IMR-90 (cell line): Measurements from ENCODE around the gene FLT4. TPM values are rescaled to one million over a fixed set of nuclear protein-coding genes. Genes with fewer than 3 reads are reported as not detected.

Source experiments
- ATAC-seq: fragments of 200-7000 bp; cut with Tn5 transposase; 2 replicates; pipeline ENCODE4 v1.9.1; 2020; ENCODE audit warnings: low read depth, mild to moderate bottlenecking, moderate library complexity
- BruUV-seq: library from RNA; stranded (reverse); fragments of 400-500 nt; replicated peaks from 2 replicates; lab custom pipeline; 2021; lab: Mats Ljungman, UMichigan
- CTCF ChIA-PET: fragments of 300-600 bp; formaldehyde crosslinking; extraction: SDS; loops from one replicate; lab custom pipeline; 2021; ENCODE audit warnings: antibody characterized with exemption; lab: Yijun Ruan, JAX
- POLR2A ChIA-PET: fragments of 300-600 bp; sonication (Branson Sonifier 250); formaldehyde crosslinking; loops from one replicate; lab custom pipeline; 2022; ENCODE audit warnings: antibody characterized with exemption; ENCODE audit not compliant: unreplicated experiment; lab: Charles Lee
- DNase-seq: peaks from one replicate; pipeline ENCODE4 v3.0.0; 2013
- H2AFZ ChIP-seq: replicated peaks from 2 replicates; pipeline ENCODE3; 2013; ENCODE audit warnings: low read length, mild to moderate bottlenecking; ENCODE audit not compliant: poor library complexity
- H2AK5ac ChIP-seq: 2 replicates; pipeline ENCODE4 v1.6.1; 2013; ENCODE audit warnings: low read depth, low read length, inconsistent platforms
- H2AK9ac ChIP-seq: replicated peaks from 2 replicates; pipeline ENCODE3; 2013; ENCODE audit warnings: mild to moderate bottlenecking, low read depth, low read length, moderate library complexity; ENCODE audit not compliant: poor library complexity
- H2BK120ac ChIP-seq: 2 replicates; pipeline ENCODE4 v1.6.1; 2013; ENCODE audit warnings: low read depth, low read length, inconsistent platforms
- H2BK15ac ChIP-seq: 3 replicates; pipeline ENCODE4 v1.6.1; 2013; ENCODE audit warnings: low read depth, low read length, inconsistent platforms
- H2BK20ac ChIP-seq: 2 replicates; pipeline ENCODE4 v1.6.1; 2013; ENCODE audit warnings: low read depth, mild to moderate bottlenecking, inconsistent platforms, low read length, moderate library complexity
- H2BK5ac ChIP-seq: 2 replicates; pipeline ENCODE4 v1.6.1; 2013; ENCODE audit warnings: mild to moderate bottlenecking, low read depth, low read length, inconsistent platforms; ENCODE audit not compliant: poor library complexity, severe bottlenecking
- H3K14ac ChIP-seq: replicated peaks from 2 replicates; pipeline ENCODE4 v1.6.1; 2013; ENCODE audit warnings: low read depth, low read length, inconsistent platforms
- H3K18ac ChIP-seq: 2 replicates; pipeline ENCODE4 v1.6.1; 2013; ENCODE audit warnings: low read depth, low read length, control low read depth
- H3K23ac ChIP-seq: 2 replicates; pipeline ENCODE4 v1.6.1; 2013; ENCODE audit warnings: low read depth, low read length, inconsistent platforms
- H3K27ac ChIP-seq: 2 replicates; pipeline ENCODE4 v1.5.1; 2013; ENCODE audit warnings: mild to moderate bottlenecking, control low read depth, low read length; ENCODE audit not compliant: insufficient read depth
- H3K27me3 ChIP-seq: 2 replicates; pipeline ENCODE4 v1.6.1; 2013; ENCODE audit warnings: low read length; ENCODE audit not compliant: control insufficient read depth, insufficient read depth
- H3K36me3 ChIP-seq: 2 replicates; pipeline ENCODE4 v1.6.1; 2013; ENCODE audit warnings: low read length, mixed read lengths; ENCODE audit not compliant: control insufficient read depth, insufficient read depth
- H3K4ac ChIP-seq: 2 replicates; pipeline ENCODE4 v1.6.1; 2013; ENCODE audit warnings: low read depth, low read length, inconsistent platforms
- H3K4me1 ChIP-seq: 2 replicates; pipeline ENCODE4 v1.6.1; 2013; ENCODE audit warnings: low read length, mixed read lengths; ENCODE audit not compliant: control insufficient read depth, insufficient read depth
- H3K4me2 ChIP-seq: 2 replicates; pipeline ENCODE4 v1.6.1; 2013; ENCODE audit warnings: low read depth, mild to moderate bottlenecking, control low read depth, low read length, moderate library complexity
- H3K4me3 ChIP-seq: 2 replicates; pipeline ENCODE4 v1.5.1; 2013; ENCODE audit warnings: low read depth, mild to moderate bottlenecking, control low read depth, low read length, moderate library complexity; ENCODE audit not compliant: insufficient read depth
- H3K56ac ChIP-seq: 2 replicates; pipeline ENCODE4 v1.6.1; 2013; ENCODE audit warnings: low read length, inconsistent platforms; ENCODE audit not compliant: insufficient read depth; ENCODE audit errors: extremely low read depth
- H3K79me1 ChIP-seq, 2 experiments: 2 replicates each; pipeline ENCODE4 v1.6.1; 2013; ENCODE audit warnings: low read length in 2 of 2, inconsistent platforms in 1 of 2, low read depth in 1 of 2
- H3K9ac ChIP-seq: 2 replicates; pipeline ENCODE4 v1.6.1; 2013; ENCODE audit warnings: low read depth, low read length, control low read depth
- H3K9me1 ChIP-seq: 2 replicates; pipeline ENCODE4 v1.6.1; 2013; ENCODE audit warnings: low read length, inconsistent platforms; ENCODE audit not compliant: insufficient read depth
- H3K9me3 ChIP-seq: 2 replicates; pipeline ENCODE4 v1.6.1; 2013; ENCODE audit warnings: low read length; ENCODE audit not compliant: control insufficient read depth, insufficient read depth
- H4K20me1 ChIP-seq: 2 replicates; pipeline ENCODE4 v1.6.1; 2013; ENCODE audit warnings: low read length, inconsistent platforms; ENCODE audit not compliant: insufficient read depth
- H4K5ac ChIP-seq: 2 replicates; pipeline ENCODE4 v1.6.1; 2013; ENCODE audit warnings: mild to moderate bottlenecking, low read depth, low read length, control low read depth
- H4K8ac ChIP-seq, 2 experiments: 2 replicates each; pipeline ENCODE4 v1.6.1; 2013; ENCODE audit warnings: low read depth in 2 of 2, low read length in 2 of 2, control low read depth in 1 of 2, inconsistent platforms in 1 of 2
- H4K91ac ChIP-seq: 2 replicates; pipeline ENCODE4 v1.6.1; 2013; ENCODE audit warnings: low read depth, low read length, inconsistent platforms; ENCODE audit not compliant: insufficient read depth
- BHLHE40 ChIP-seq: fragments of 150-350 bp; IDR thresholded peaks from 2 replicates; pipeline ENCODE4 v1.6.1; 2016; ENCODE audit warnings: mild to moderate bottlenecking, low read depth, low read length
- CEBPB ChIP-seq: IDR thresholded peaks from 2 replicates; pipeline ENCODE4 v1.6.1; 2012; ENCODE audit warnings: low read depth, low read length, improper control_type of control experiment
- CHD1 ChIP-seq: IDR thresholded peaks from 2 replicates; pipeline ENCODE4 v1.6.1; 2012; ENCODE audit warnings: low read depth, low read length, improper control_type of control experiment
- ELK1 ChIP-seq: fragments of 150-350 bp; IDR thresholded peaks from 2 replicates; pipeline ENCODE4 v1.6.1; 2016; ENCODE audit warnings: low read depth, mild to moderate bottlenecking, low read length, moderate library complexity, borderline replicate concordance
- FOS ChIP-seq: fragments of 150-350 bp; IDR thresholded peaks from 2 replicates; pipeline ENCODE4 v1.6.1; 2016; ENCODE audit warnings: low read depth, low read length
- MAFK ChIP-seq: IDR thresholded peaks from 2 replicates; pipeline ENCODE4 v1.6.1; 2012; ENCODE audit warnings: low read depth, low read length, improper control_type of control experiment
- MAZ ChIP-seq: IDR thresholded peaks from 2 replicates; pipeline ENCODE4 v1.6.1; 2012; ENCODE audit warnings: low read depth, mild to moderate bottlenecking, low read length, improper control_type of control experiment, moderate library complexity, borderline replicate concordance
- MXI1 ChIP-seq: IDR thresholded peaks from 2 replicates; pipeline ENCODE4 v1.6.1; 2012; ENCODE audit warnings: low read depth, mild to moderate bottlenecking, low read length, moderate library complexity, borderline replicate concordance
- NFE2L2 ChIP-seq: fragments of 150-350 bp; IDR thresholded peaks from 2 replicates; pipeline ENCODE4 v1.6.1; 2016; ENCODE audit warnings: low read depth, mild to moderate bottlenecking, low read length
- POLR2A ChIP-seq: IDR thresholded peaks from 2 replicates; pipeline ENCODE4 v1.6.1; 2012; ENCODE audit warnings: mild to moderate bottlenecking, low read depth, low read length
- RAD21 ChIP-seq: IDR thresholded peaks from 2 replicates; pipeline ENCODE4 v1.6.1; 2012; ENCODE audit warnings: low read length, improper control_type of control experiment
- RCOR1 ChIP-seq: IDR thresholded peaks from 2 replicates; pipeline ENCODE4 v1.6.1; 2012; ENCODE audit warnings: mild to moderate bottlenecking, low read length, improper control_type of control experiment; ENCODE audit not compliant: insufficient replicate concordance
- RFX5 ChIP-seq: IDR thresholded peaks from 2 replicates; pipeline ENCODE4 v1.8.0; 2012; ENCODE audit warnings: low read depth, mild to moderate bottlenecking, low read length, moderate library complexity
- SMC3 ChIP-seq: fragments of 150-350 bp; IDR thresholded peaks from 2 replicates; pipeline ENCODE4 v1.6.1; 2016; ENCODE audit warnings: low read depth, mild to moderate bottlenecking, antibody characterized with exemption, low read length, moderate library complexity
- USF2 ChIP-seq: fragments of 150-350 bp; IDR thresholded peaks from 2 replicates; pipeline ENCODE4 v1.6.1; 2017; ENCODE audit warnings: mild to moderate bottlenecking, antibody characterized with exemption, low read length, low read depth
- WGBS, 2 experiments: methylation state at CpG; one replicate each; pipeline versions ENCODE4 v1.1.5 to v1.1.7; 2013; ENCODE audit warnings: missing lambda C conversion rate in 2 of 2; ENCODE audit not compliant: insufficient read length in 1 of 2; ENCODE audit errors: extremely low coverage in 2 of 2; 5-methylcytosine and 5-hydroxymethylcytosine counted together
- dilution Hi-C: fragments of 300-500 bp; cut with HindIII; formaldehyde crosslinking; loops from one replicate; pipeline ENCODE4 v1.14.3; 2018; ENCODE audit warnings: low sequenced_read_pairs; ENCODE audit not compliant: unreplicated experiment
- in situ Hi-C: fragments of 300-500 bp; cut with MboI; formaldehyde crosslinking; loops from 3 replicates; pipeline ENCODE4 v1.14.3; 2019; ENCODE audit warnings: low sequenced_read_pairs, inconsistent platforms, mixed read lengths
- intact Hi-C: fragments of 100-400 bp; cut with micrococcal nuclease; formaldehyde crosslinking; loops from 2 replicates; pipeline ENCODE4 v1.10.0; 2022
- polyA plus RNA-seq, 3 experiments: library from polyadenylated mRNA; depleted of rRNA; stranded (reverse); fragments of >200 nt; gene quantifications; 2 replicates each; pipeline ENCODE4 v1.2.3, GENCODE V29; 2012; ENCODE audit warnings: low replicate concordance in 1 of 3
- total RNA-seq: library from RNA; depleted of rRNA; stranded (reverse); fragments of >200 nt; gene quantifications from 2 replicates; pipeline ENCODE4 v1.2.3, GENCODE V29; 2012
- TF ChIP-seq, protein P1 (sequence below): conservative IDR thresholded peaks from 2 replicates; pipeline ENCODE4 v1.5.1; 2012; ENCODE audit warnings: mild to moderate bottlenecking, low read depth, low read length, improper control_type of control experiment

The FLT4 gene
- total and polyA plus RNA-seq, 2 of the 4 experiments (the other 2 are of a cell fraction) = under 0.01 to 0.07 TPM

DNA sequence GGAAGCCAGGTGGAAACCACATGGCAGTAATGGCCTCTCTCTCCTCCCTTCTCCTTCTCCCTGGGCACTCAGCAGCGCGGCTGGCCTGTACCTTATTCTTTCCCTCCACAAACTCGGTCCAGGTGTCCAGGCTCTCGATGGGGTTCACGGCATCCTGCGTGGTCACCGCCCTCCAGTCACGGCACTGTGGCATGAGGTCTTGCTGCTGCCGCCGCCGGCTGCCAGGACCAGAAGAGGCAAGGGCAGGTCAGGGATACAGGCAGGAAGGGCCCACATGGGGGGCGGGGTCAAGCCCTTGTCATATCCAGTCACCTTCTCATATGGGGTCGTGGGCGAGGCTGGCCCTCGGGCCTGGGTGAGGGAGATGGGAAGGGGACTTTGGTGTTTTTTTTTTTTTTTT is 25.6 kb downstream of the FLT4 start:
- DNase-seq (no peak), ATAC-seq (no peak)
- Histone ChIP-seq H3K36me3 (no peaks in the 10 kb centered on the region), H3K4ac (no peak overlapping the region), H3K27ac (no peak overlapping the region), H3K27me3 (peaks cover 3% of the 10 kb centered on the region; the same call in 1 of the 2 replicates), H3K9ac (no peak overlapping the region), H4K91ac (no peak overlapping the region), H2BK120ac (no peak overlapping the region), H2BK20ac (no peak overlapping the region), H3K4me1 (no peaks in the 10 kb centered on the region), H3K14ac (no peak overlapping the region), H3K56ac (no peak overlapping the region), H4K5ac (no peak overlapping the region), H3K23ac (no peak overlapping the region), H3K4me3 (no peak overlapping the region), H4K20me1 (no peaks in the 10 kb centered on the region; the same call in 1 of the 2 replicates), H4K8ac (no peak overlapping the region), H3K9me1 (no peaks in the 10 kb centered on the region), H2AK9ac (no peak overlapping the region), H3K4me2 (no peak overlapping the region), H3K79me1 (no peaks in the 10 kb centered on the region), H2BK15ac (no peak overlapping the region), H2AFZ (no peak overlapping the region), H2AK5ac (no peak overlapping the region), H2BK5ac (no peak overlapping the region), H3K18ac (no peak overlapping the region), H3K9me3 (no peaks in the 10 kb centered on the region)
- dilution Hi-C loops (no loop called here), intact Hi-C loops (no loop called here), in situ Hi-C loops (no loop called here)
- ChIA-PET CTCF (no interaction called here), POLR2A (no interaction called here)
- no CpG with 5 or more reads among the region's 15 CpGs for WGBS, 2 experiments
- TF ChIP-seq MXI1 (no peak), POLR2A (no peak), FOS (no peak), CEBPB (no peak), RCOR1 (no peak), RFX5 (no peak), USF2 (no peak), RAD21 (no peak), BHLHE40 (no peak), MAFK (no peak), SMC3 (no peak), CHD1 (no peak), MAZ (no peak), NFE2L2 (no peak), ELK1 (no peak)
- TF ChIP-seq, protein P1, sequence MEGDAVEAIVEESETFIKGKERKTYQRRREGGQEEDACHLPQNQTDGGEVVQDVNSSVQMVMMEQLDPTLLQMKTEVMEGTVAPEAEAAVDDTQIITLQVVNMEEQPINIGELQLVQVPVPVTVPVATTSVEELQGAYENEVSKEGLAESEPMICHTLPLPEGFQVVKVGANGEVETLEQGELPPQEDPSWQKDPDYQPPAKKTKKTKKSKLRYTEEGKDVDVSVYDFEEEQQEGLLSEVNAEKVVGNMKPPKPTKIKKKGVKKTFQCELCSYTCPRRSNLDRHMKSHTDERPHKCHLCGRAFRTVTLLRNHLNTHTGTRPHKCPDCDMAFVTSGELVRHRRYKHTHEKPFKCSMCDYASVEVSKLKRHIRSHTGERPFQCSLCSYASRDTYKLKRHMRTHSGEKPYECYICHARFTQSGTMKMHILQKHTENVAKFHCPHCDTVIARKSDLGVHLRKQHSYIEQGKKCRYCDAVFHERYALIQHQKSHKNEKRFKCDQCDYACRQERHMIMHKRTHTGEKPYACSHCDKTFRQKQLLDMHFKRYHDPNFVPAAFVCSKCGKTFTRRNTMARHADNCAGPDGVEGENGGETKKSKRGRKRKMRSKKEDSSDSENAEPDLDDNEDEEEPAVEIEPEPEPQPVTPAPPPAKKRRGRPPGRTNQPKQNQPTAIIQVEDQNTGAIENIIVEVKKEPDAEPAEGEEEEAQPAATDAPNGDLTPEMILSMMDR = no peak
- BruUV-seq = no TSS peak
